Vagina (tissue), 2 donors: ENCODE measurements around the gene SLC5A5.

ENCODE experiments used
- CTCF ChIP-seq, 3 experiments: fragments of 450-650 bp in 2 of 3; fragments of 200-600 bp in 1 of 3; sonication (generic) in 1 of 3; IDR thresholded peaks; one replicate each; pipeline ENCODE4 v1.5.1; 2017 to 2019; ENCODE audit warnings: antibody characterized with exemption in 3 of 3, mild to moderate bottlenecking in 2 of 3, moderate library complexity in 2 of 3
- POLR2A ChIP-seq, 2 donors: fragments of 450-650 bp; IDR thresholded peaks; one replicate each; pipeline ENCODE4 v1.6.1; 2017; ENCODE audit warnings: antibody characterized with exemption in 2 of 2, mild to moderate bottlenecking in 2 of 2, moderate library complexity in 2 of 2
- POLR2AphosphoS5 ChIP-seq, 2 donors: sonication (generic); formaldehyde crosslinking; IDR thresholded peaks; one replicate each; pipeline ENCODE4 v1.9.0; 2017; ENCODE audit warnings: antibody characterized with exemption in 2 of 2, mild to moderate bottlenecking in 2 of 2, low read depth in 1 of 2; ENCODE audit not compliant: insufficient read depth in 1 of 2

GRCh38 chr19:17842663-17843291 lies 29.0 kb upstream of the SLC5A5 start:
- no peak for TF ChIP-seq CTCF (IDR thresholded peaks at IDR 0.05)
- no peak for TF ChIP-seq POLR2A (IDR thresholded peaks at IDR 0.05)
- no peak for TF ChIP-seq POLR2AphosphoS5 (IDR thresholded peaks at IDR 0.05; ENCODE audit: insufficient read depth in 1 of 2, low read depth in 1 of 2)
